HCT116 (cell line): ENCODE results near the gene KLF11. TPM values are rescaled to one million over a fixed set of nuclear protein-coding genes. Genes with fewer than 3 reads are reported as not detected.
A peak's percentile ranks its signal among the peaks of the same experiment; 100 is the strongest.

ENCODE experiments used
- ATAC-seq: fragments of 200-7000 bp; cut with Tn5 transposase; 2 replicates; pipeline ENCODE4 v1.9.1; 2020; ENCODE audit warnings: mild to moderate bottlenecking, moderate library complexity
- BruUV-seq: library from RNA; stranded (reverse); fragments of 400-500 nt; replicated peaks from 2 replicates; lab custom pipeline; 2021; lab: Mats Ljungman, UMichigan
- CTCF ChIA-PET: fragments of 300-600 bp; sonication (Branson Sonifier 250); formaldehyde crosslinking; loops from one replicate; lab custom pipeline; 2021; ENCODE audit warnings: antibody characterized with exemption; lab: Charles Lee
- POLR2A ChIA-PET: fragments of 300-600, 350-600 bp; sonication (Branson Sonifier 250); formaldehyde crosslinking; loops from one replicate; lab custom pipeline; 2021; ENCODE audit warnings: antibody characterized with exemption; lab: Charles Lee
- RAD21 ChIA-PET, 2 experiments: fragments of 300-600 bp; sonication (Branson Sonifier 250); formaldehyde crosslinking; loops; one replicate each; lab custom pipeline; 2023; ENCODE audit warnings: low total read pairs in 2 of 2; ENCODE audit not compliant: uncharacterized antibody in 2 of 2, unreplicated experiment in 2 of 2, low non-redundant PET in 1 of 2; lab: Charles Lee
- DNase-seq: peaks from one replicate; pipeline ENCODE4 v3.0.0-alpha.2; 2010; ENCODE audit warnings: low read depth, low spot score
- H2AFZ ChIP-seq: fragments of 200-600 bp; shearing (Covaris generic), sonication (generic); 2 replicates; pipeline ENCODE4 v1.6.1; 2017; ENCODE audit warnings: low read depth, mixed run types, mixed read lengths, antibody characterized with exemption, low read length; ENCODE audit not compliant: poor library complexity, severe bottlenecking
- H3K27ac ChIP-seq: 2 replicates; pipeline ENCODE4 v1.5.1; 2012; ENCODE audit warnings: low read depth, low read length
- H3K27me3 ChIP-seq: fragments of 200-600 bp; sonication (generic); 2 replicates; pipeline ENCODE4 v1.6.1; 2016; ENCODE audit warnings: mixed run types, low read length, mixed read lengths; ENCODE audit not compliant: insufficient read depth
- H3K36me3 ChIP-seq, 2 experiments: fragments of 200-500 bp in 1 of 2; fragments of 200-600 bp in 1 of 2; sonication (Bioruptor generic) in 1 of 2; sonication (generic) in 1 of 2; 2 replicates each; pipeline versions ENCODE4 v1.5.1 to v1.6.1; 2014 to 2016; ENCODE audit warnings: low read length in 2 of 2, inconsistent platforms in 1 of 2, mixed read lengths in 1 of 2, mixed run types in 1 of 2; ENCODE audit not compliant: insufficient read depth in 2 of 2, control insufficient read depth in 1 of 2
- H3K4me1 ChIP-seq, 2 experiments: fragments of 200-600 bp in 1 of 2; sonication (generic) in 1 of 2; 2 replicates each; pipeline versions ENCODE4 v1.5.1 to v1.6.1; 2012 to 2017; ENCODE audit warnings: low read length in 2 of 2, inconsistent platforms in 1 of 2, mild to moderate bottlenecking in 1 of 2, mixed read lengths in 1 of 2, mixed run types in 1 of 2, moderate library complexity in 1 of 2; ENCODE audit not compliant: insufficient read depth in 2 of 2, control insufficient read depth in 1 of 2
- H3K4me2 ChIP-seq: fragments of 200-600 bp; sonication (generic); 2 replicates; pipeline ENCODE4 v1.6.1; 2017; ENCODE audit warnings: mixed run types, low read length, mixed read lengths
- H3K4me3 ChIP-seq, 2 experiments: fragments of 200-600 bp in 1 of 2; sonication (generic) in 1 of 2; replicated peaks in 1 of 2; 2 replicates each; pipeline ENCODE4 v1.5.1; 2011 to 2016; ENCODE audit warnings: low read length in 2 of 2, control low read depth in 1 of 2, low read depth in 1 of 2, mild to moderate bottlenecking in 1 of 2, mixed read lengths in 1 of 2, mixed run types in 1 of 2
- H3K79me2 ChIP-seq: fragments of 200-600 bp; sonication (generic); 2 replicates; pipeline ENCODE4 v1.6.1; 2017; ENCODE audit warnings: mild to moderate bottlenecking, mixed run types, low read length, moderate library complexity, mixed read lengths; ENCODE audit not compliant: insufficient read depth
- H3K9ac ChIP-seq: fragments of 200-600 bp; sonication (generic); 2 replicates; pipeline ENCODE4 v1.6.1; 2016; ENCODE audit warnings: low read length, mixed read lengths
- H3K9me2 ChIP-seq: fragments of 200-600 bp; sonication (generic), shearing (Covaris generic); 2 replicates; pipeline ENCODE4 v1.6.1; 2017; ENCODE audit warnings: mixed run types, mild to moderate bottlenecking, moderate library complexity; ENCODE audit not compliant: insufficient read depth
- H3K9me3 ChIP-seq, 2 experiments: fragments of 200-500 bp in 1 of 2; fragments of 200-600 bp in 1 of 2; sonication (Bioruptor generic) in 1 of 2; sonication (generic) in 1 of 2; 2 replicates each; pipeline ENCODE4 v1.6.1; 2014 to 2017; ENCODE audit warnings: low read length in 2 of 2, mixed read lengths in 2 of 2, inconsistent platforms in 1 of 2, low read depth in 1 of 2, mild to moderate bottlenecking in 1 of 2, mixed run types in 1 of 2, moderate library complexity in 1 of 2; ENCODE audit not compliant: control insufficient read depth in 1 of 2, insufficient read depth in 1 of 2
- H4K20me1 ChIP-seq: fragments of 200-600 bp; sonication (generic), shearing (Covaris generic); 2 replicates; pipeline ENCODE4 v1.6.1; 2017; ENCODE audit warnings: mixed run types, mild to moderate bottlenecking, moderate library complexity; ENCODE audit not compliant: insufficient read depth
- EGR1 ChIP-seq: IDR thresholded peaks from 2 replicates; pipeline ENCODE4 v1.6.1; 2012; ENCODE audit warnings: low read depth
- EZH2 ChIP-seq: fragments of 200-600 bp; sonication (generic); IDR thresholded peaks from 2 replicates; pipeline ENCODE4 v1.6.1; 2017; ENCODE audit warnings: antibody characterized with exemption, mixed run types
- EZH2phosphoT487 ChIP-seq: fragments of 200-600 bp; IDR thresholded peaks from 2 replicates; pipeline ENCODE4 v1.6.1; 2018; ENCODE audit warnings: antibody characterized with exemption, borderline replicate concordance
- FOSL1 ChIP-seq: IDR thresholded peaks from 2 replicates; pipeline ENCODE4 v1.6.1; 2012; ENCODE audit warnings: low read depth
- JUND ChIP-seq: IDR thresholded peaks from 2 replicates; pipeline ENCODE4 v1.6.1; 2012
- POLR2A ChIP-seq: IDR thresholded peaks from 2 replicates; pipeline ENCODE4 v1.7.0; 2011; ENCODE audit warnings: borderline replicate concordance; ENCODE audit not compliant: insufficient read depth, insufficient read length; ENCODE audit errors: extremely low read depth
- SP1 ChIP-seq: IDR thresholded peaks from 2 replicates; pipeline ENCODE4 v1.6.1; 2012; ENCODE audit warnings: low read depth
- SRF ChIP-seq: IDR thresholded peaks from 2 replicates; pipeline ENCODE4 v1.6.1; 2012; ENCODE audit warnings: low read depth
- YY1 ChIP-seq: IDR thresholded peaks from 2 replicates; pipeline ENCODE4 v1.6.1; 2011; ENCODE audit warnings: low read length, low read depth, moderate library complexity, mild to moderate bottlenecking; ENCODE audit not compliant: insufficient replicate concordance; ENCODE audit errors: extremely low read depth
- ZFX ChIP-seq: fragments of 450-650 bp; IDR thresholded peaks from 2 replicates; pipeline ENCODE4 v1.6.1; 2017
- intact Hi-C: fragments of 100-400 bp; cut with micrococcal nuclease; formaldehyde crosslinking; loops from 2 replicates; pipeline ENCODE4 v1.10.0; 2022
- total RNA-seq: library from RNA; stranded (reverse); gene quantifications from one replicate; pipeline ENCODE4 v1.2.1, GENCODE V29; 2021; ENCODE audit not compliant: unreplicated experiment
- TF ChIP-seq, protein P1 (sequence below): IDR thresholded peaks from 2 replicates; pipeline ENCODE4 v1.6.1; 2011; ENCODE audit warnings: mild to moderate bottlenecking, low read length, moderate library complexity; ENCODE audit not compliant: insufficient replicate concordance; ENCODE audit errors: extremely low read depth
- TF ChIP-seq, protein P2 (sequence below): IDR thresholded peaks from 2 replicates; pipeline ENCODE4 v1.6.1; 2012
- TF ChIP-seq, protein P3 (sequence below): IDR thresholded peaks from 2 replicates; pipeline ENCODE4 v1.6.1; 2012

The KLF11 gene
- total RNA-seq, 1 experiment from 2014 or later, result 9.0 TPM

DNA sequence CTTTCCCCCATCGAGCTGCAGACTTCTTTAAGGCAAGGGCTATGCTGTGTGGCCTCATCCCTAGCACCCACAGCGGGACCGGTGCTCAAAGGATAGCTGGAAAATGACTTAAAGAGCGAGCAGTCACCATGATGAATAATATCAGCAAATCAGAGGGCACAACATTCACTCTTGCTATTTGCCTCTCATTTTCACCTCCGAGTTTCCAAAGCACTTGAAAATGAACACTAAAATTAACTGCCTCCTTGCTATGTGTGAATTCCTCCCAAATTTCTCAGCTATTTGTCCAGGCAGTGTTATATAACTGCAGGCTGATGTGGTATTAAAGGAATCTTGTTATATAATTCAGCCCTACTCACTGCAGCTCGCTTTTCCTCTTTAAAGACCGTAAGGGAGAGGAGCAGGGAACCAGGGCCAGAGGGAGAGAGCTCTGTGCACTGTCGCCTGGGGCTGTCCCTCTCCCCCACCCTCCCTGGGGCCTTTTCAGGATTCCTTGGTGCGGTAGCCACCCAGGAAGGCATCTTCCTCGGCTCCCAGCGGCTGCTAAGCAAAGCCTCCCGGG lies 35.4 kb downstream of the KLF11 start:
- H3K27ac ChIP-seq, result no peak overlapping the region
- no peak for DNase-seq
- H4K20me1 ChIP-seq, result no peaks in the 10 kb centered on the region
- no peaks in the 10 kb centered on the region for H3K9me3 ChIP-seq
- ChIA-PET POLR2A (interaction anchor here (1.0 kb wide), 1 partner anchor 42 kb away, joined by 4 read pairs; no protein-coding TSS in a partner anchor), CTCF (interaction anchor here (1.8 to 3.8 kb wide), 3 partner anchors 18 to 356 kb away, joined by 8 to 14 read pairs (median 12); no protein-coding TSS in a partner anchor), RAD21 (no interaction called here)
- intact Hi-C loops, result no loop called here
- peaks cover 6 to 13% of the 10 kb centered on the region in 2 experiments for H3K4me1 ChIP-seq
- no peaks in the 10 kb centered on the region for H3K79me2 ChIP-seq
- peak overlapping the region; percentile 79 for H3K4me2 ChIP-seq
- no peak for TF ChIP-seq EZH2
- no peak for TF ChIP-seq ZFX
- TF ChIP-seq SRF, result no peak
- TF ChIP-seq, protein P1, sequence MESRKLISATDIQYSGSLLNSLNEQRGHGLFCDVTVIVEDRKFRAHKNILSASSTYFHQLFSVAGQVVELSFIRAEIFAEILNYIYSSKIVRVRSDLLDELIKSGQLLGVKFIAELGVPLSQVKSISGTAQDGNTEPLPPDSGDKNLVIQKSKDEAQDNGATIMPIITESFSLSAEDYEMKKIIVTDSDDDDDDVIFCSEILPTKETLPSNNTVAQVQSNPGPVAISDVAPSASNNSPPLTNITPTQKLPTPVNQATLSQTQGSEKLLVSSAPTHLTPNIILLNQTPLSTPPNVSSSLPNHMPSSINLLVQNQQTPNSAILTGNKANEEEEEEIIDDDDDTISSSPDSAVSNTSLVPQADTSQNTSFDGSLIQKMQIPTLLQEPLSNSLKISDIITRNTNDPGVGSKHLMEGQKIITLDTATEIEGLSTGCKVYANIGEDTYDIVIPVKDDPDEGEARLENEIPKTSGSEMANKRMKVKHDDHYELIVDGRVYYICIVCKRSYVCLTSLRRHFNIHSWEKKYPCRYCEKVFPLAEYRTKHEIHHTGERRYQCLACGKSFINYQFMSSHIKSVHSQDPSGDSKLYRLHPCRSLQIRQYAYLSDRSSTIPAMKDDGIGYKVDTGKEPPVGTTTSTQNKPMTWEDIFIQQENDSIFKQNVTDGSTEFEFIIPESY, result no peak
- TF ChIP-seq POLR2A, result no peak
- TF ChIP-seq JUND, result no peak
- TF ChIP-seq EGR1, result no peak
- TF ChIP-seq FOSL1, result no peak
- TF ChIP-seq, protein P2, sequence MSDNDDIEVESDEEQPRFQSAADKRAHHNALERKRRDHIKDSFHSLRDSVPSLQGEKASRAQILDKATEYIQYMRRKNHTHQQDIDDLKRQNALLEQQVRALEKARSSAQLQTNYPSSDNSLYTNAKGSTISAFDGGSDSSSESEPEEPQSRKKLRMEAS, result no peak
- TF ChIP-seq EZH2phosphoT487, result no peak
- TF ChIP-seq, protein P3, sequence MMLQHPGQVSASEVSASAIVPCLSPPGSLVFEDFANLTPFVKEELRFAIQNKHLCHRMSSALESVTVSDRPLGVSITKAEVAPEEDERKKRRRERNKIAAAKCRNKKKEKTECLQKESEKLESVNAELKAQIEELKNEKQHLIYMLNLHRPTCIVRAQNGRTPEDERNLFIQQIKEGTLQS, result no peak
- TF ChIP-seq YY1, result no peak
- no peak for TF ChIP-seq SP1
- H3K27me3 ChIP-seq, result no peaks in the 10 kb centered on the region
- H3K36me3 ChIP-seq, result no peaks in the 10 kb centered on the region
- peak overlapping the region; percentile 64 for H3K9ac ChIP-seq
- H3K4me3 ChIP-seq, result peak overlapping the region; percentile 45 to 60
- ATAC-seq, result peak; percentile 3; the same call in 1 of the 2 replicates
- no TSS peak for BruUV-seq
- no peak overlapping the region for H2AFZ ChIP-seq
- H3K9me2 ChIP-seq, result no peaks in the 10 kb centered on the region
